ENCODE data around the gene OSBP2. TPM values are rescaled to one million over a fixed set of nuclear protein-coding genes. Genes with fewer than 3 reads are reported as not detected.

Gene OSBP2
- total RNA-seq, 4 donors from 2014 or later: 0.35 to 3.5 (median 1.8) TPM

GRCh38 chr22:30685178-30685577 is 9.5 kb upstream of the OSBP2 start:
- Histone ChIP-seq H3K4me3 (no peak overlapping the region), H3K27me3 (no peaks in the 10 kb centered on the region), H3K36me3 (no peaks in the 10 kb centered on the region), H3K9me3 (no peaks in the 10 kb centered on the region), H3K4me1 (no peaks in the 10 kb centered on the region), H3K27ac (no peak overlapping the region)
- TF ChIP-seq POLR2AphosphoS5 (IDR thresholded peaks at IDR 0.05): no peak
- TF ChIP-seq CTCF (IDR thresholded peaks at IDR 0.05): no peak
- TF ChIP-seq POLR2A (IDR thresholded peaks at IDR 0.05): no peak
- TF ChIP-seq EP300 (IDR thresholded peaks at IDR 0.05): no peak
- 40 to 79% methylated on average over 6 to 7 of the region's 7 CpGs for WGBS, 2 donors (ENCODE audit: low coverage in 1 of 2)
- ATAC-seq: no peak

DNA sequence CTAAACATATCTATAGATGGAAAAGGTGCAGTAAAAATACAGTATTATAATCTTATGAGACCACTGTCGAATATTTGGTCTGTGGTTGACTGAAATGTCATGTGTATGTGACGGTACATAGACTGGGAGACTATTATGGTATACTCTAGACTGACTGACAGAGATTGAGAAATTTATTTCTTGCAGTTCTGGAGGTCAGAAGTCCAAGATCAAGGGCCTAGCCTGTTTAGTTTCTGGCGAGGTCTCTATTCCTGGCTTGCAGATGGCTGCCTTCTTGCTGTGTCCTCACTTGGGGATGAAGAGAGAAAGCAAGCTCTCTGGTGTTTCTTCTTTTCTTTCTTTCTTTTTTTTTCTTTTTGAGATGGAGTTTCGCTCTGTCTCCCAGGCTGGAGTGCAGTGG is 7.3 kb upstream of the OSBP2 start:
- no peak overlapping the region for H3K4me3 ChIP-seq
- H3K36me3 ChIP-seq: no peaks in the 10 kb centered on the region
- H3K27me3 ChIP-seq: no peaks in the 10 kb centered on the region
- 85 to 97% methylated on average over 4 of the region's 4 CpGs for WGBS, 2 donors (ENCODE audit: low coverage in 1 of 2)
- no peak overlapping the region for H3K27ac ChIP-seq
- TF ChIP-seq EP300 (IDR thresholded peaks at IDR 0.05): no peak
- TF ChIP-seq POLR2AphosphoS5 (IDR thresholded peaks at IDR 0.05): no peak
- TF ChIP-seq POLR2A (IDR thresholded peaks at IDR 0.05): no peak
- TF ChIP-seq CTCF (IDR thresholded peaks at IDR 0.05): no peak
- no peak for ATAC-seq
- H3K9me3 ChIP-seq: no peaks in the 10 kb centered on the region
- no peaks in the 10 kb centered on the region for H3K4me1 ChIP-seq

- 40 to 70% methylated on average over 1 of the region's 1 CpG for WGBS, 2 donors (ENCODE audit: low coverage in 1 of 2)
- no peak overlapping the region for H3K27ac ChIP-seq
- H3K4me1 ChIP-seq: peaks cover 0 to 8% (median 4%) of the 10 kb centered on the region in 3 donors
- no peaks in the 10 kb centered on the region for H3K27me3 ChIP-seq
- H3K4me3 ChIP-seq: no peak overlapping the region
- TF ChIP-seq EP300 (IDR thresholded peaks at IDR 0.05): no peak
- no peak for TF ChIP-seq POLR2AphosphoS5 (IDR thresholded peaks at IDR 0.05)
- TF ChIP-seq POLR2A (IDR thresholded peaks at IDR 0.05): no peak
- no peak for TF ChIP-seq CTCF (IDR thresholded peaks at IDR 0.05)
- H3K36me3 ChIP-seq: no peaks in the 10 kb centered on the region
- H3K9me3 ChIP-seq: no peaks in the 10 kb centered on the region
- ATAC-seq: no peak
Measured at GRCh38 chr22:30689622-30690021, 5.1 kb upstream of the OSBP2 start.

DNA sequence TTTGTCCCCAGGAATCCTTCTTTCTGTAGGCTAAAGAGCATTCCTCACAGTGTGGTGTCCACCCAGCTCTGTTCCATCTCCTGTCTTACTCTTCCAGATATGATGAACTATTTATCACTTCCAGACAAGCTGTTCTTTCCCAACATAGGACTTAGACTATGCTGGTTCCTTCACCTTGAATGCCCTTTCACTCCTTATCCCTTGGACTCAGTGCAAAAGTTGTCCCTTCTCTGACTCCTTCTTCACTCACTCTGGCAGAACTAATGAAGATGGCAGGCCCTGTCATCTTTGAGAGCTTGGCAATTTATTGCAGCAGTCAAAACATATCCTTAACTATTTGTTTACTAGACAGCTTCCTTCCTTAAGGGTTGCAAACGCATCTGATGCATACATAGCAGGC is 3.5 kb upstream of the OSBP2 start:
- H3K27me3 ChIP-seq: no peaks in the 10 kb centered on the region
- 60 to 88% methylated on average over 1 of the region's 1 CpG for WGBS, 2 donors (ENCODE audit: low coverage in 1 of 2)

More for the DNA sequence above, 3.5 kb upstream of the OSBP2 start:
- H3K36me3 ChIP-seq: no peaks in the 10 kb centered on the region
- TF ChIP-seq CTCF (IDR thresholded peaks at IDR 0.05) (no peak), POLR2AphosphoS5 (IDR thresholded peaks at IDR 0.05) (no peak), POLR2A (IDR thresholded peaks at IDR 0.05) (no peak), EP300 (IDR thresholded peaks at IDR 0.05) (no peak)
- peaks cover 0 to 17% (median 4%) of the 10 kb centered on the region in 3 donors for H3K4me1 ChIP-seq
- no peak overlapping the region for H3K4me3 ChIP-seq
- H3K27ac ChIP-seq: no peak overlapping the region
- no peak for ATAC-seq
- no peaks in the 10 kb centered on the region for H3K9me3 ChIP-seq
